Karpas-422 (cell line): Measurements from ENCODE around the gene PDXK. TPM values are rescaled to one million over a fixed set of nuclear protein-coding genes. Genes with fewer than 3 reads are reported as not detected.

ENCODE experiments used
- DNase-seq: peaks from one replicate; pipeline ENCODE4 v3.0.0-alpha.2; 2015
- H2AFZ ChIP-seq: fragments of 200-600 bp; sonication (generic); 2 replicates; pipeline ENCODE4 v1.6.1; 2014; ENCODE audit warnings: antibody characterized with exemption, low read length, mixed read lengths
- H3K27ac ChIP-seq: fragments of 200-600 bp; sonication (generic); 2 replicates; pipeline ENCODE4 v1.5.1; 2014; ENCODE audit warnings: mild to moderate bottlenecking, low read length, moderate library complexity
- H3K27me3 ChIP-seq: fragments of 200-600 bp; sonication (generic); 2 replicates; pipeline ENCODE4 v1.6.1; 2014; ENCODE audit warnings: low read length, mixed read lengths
- H3K36me3 ChIP-seq: fragments of 200-600 bp; sonication (generic); 2 replicates; pipeline ENCODE4 v1.6.1; 2014; ENCODE audit warnings: low read length, mixed read lengths; ENCODE audit not compliant: insufficient read depth
- H3K4me1 ChIP-seq: fragments of 200-600 bp; sonication (generic); 2 replicates; pipeline ENCODE4 v1.6.1; 2014; ENCODE audit warnings: mild to moderate bottlenecking, low read length, mixed read lengths
- H3K4me2 ChIP-seq: fragments of 200-600 bp; sonication (generic); 2 replicates; pipeline ENCODE4 v1.6.1; 2014; ENCODE audit warnings: low read length, low read depth, mild to moderate bottlenecking; ENCODE audit not compliant: poor library complexity, severe bottlenecking
- H3K4me3 ChIP-seq: fragments of 200-600 bp; sonication (generic); 2 replicates; pipeline ENCODE4 v1.5.1; 2014; ENCODE audit warnings: mild to moderate bottlenecking, antibody characterized with exemption, low read length, mixed read lengths
- H3K79me2 ChIP-seq: fragments of 200-600 bp; sonication (generic); 2 replicates; pipeline ENCODE4 v1.6.1; 2014; ENCODE audit warnings: mild to moderate bottlenecking, low read length, mixed read lengths
- H3K9ac ChIP-seq: fragments of 200-600 bp; sonication (generic); 2 replicates; pipeline ENCODE4 v1.6.0; 2014; ENCODE audit warnings: low read length
- H3K9me2 ChIP-seq: fragments of 200-600 bp; sonication (generic), shearing (Covaris generic); replicated peaks from 2 replicates; pipeline ENCODE4 v1.6.0; 2014; ENCODE audit warnings: mild to moderate bottlenecking, low read length, moderate library complexity; ENCODE audit not compliant: insufficient read depth
- H3K9me3 ChIP-seq: fragments of 300-700, 200-600 bp; sonication (generic); 2 replicates; pipeline ENCODE4 v1.6.1; 2014; ENCODE audit warnings: low read length, mixed read lengths
- H4K20me1 ChIP-seq: fragments of 200-600 bp; sonication (generic); 2 replicates; pipeline ENCODE4 v1.6.1; 2014; ENCODE audit warnings: mild to moderate bottlenecking, antibody characterized with exemption, low read length, low read depth; ENCODE audit not compliant: insufficient read depth
- total RNA-seq: library from RNA; depleted of rRNA; stranded (reverse); fragments of >200 nt; shearing (Covaris generic); gene quantifications from 2 replicates; pipeline ENCODE4 v1.2.3, GENCODE V29; 2014; ENCODE audit warnings: low replicate concordance

Gene PDXK
- total RNA-seq, 1 experiment from 2014 or later = 44.7 TPM

DNA sequence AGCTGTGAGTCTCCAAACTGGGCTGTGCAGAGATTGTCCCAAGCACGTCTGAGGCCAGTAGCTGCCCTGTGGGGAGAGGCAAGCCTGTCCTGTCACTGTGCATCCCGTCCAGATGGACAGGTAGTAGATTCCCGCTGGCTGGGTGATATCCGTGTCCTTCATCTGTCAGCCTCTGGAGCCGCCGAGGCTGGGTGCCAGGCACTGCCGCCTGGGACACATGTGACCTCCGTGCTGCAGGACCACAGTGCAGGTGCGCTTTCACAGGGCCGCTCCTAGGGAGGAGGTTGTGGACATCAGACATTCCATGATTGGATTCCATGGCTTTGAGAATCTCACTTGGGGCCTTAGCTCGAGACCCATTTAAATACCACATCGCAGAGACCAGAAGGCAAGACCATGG, 4.7 kb downstream of the PDXK start:
- peaks cover 28% of the 10 kb centered on the region for H4K20me1 ChIP-seq

GRCh38 chr21:43726686-43727518, 8.0 kb downstream of the PDXK start:
- Histone ChIP-seq H3K4me2 (no peak overlapping the region), H3K79me2 (peaks cover 78% of the 10 kb centered on the region), H3K4me3 (peak overlapping the region; percentile 90; the same call in 1 of the 2 replicates), H3K4me1 (peaks cover 61% of the 10 kb centered on the region), H3K9me2 (no peaks in the 10 kb centered on the region), H3K27me3 (no peaks in the 10 kb centered on the region), H2AFZ (no peak overlapping the region), H4K20me1 (peaks cover 5% of the 10 kb centered on the region; the same call in 1 of the 2 replicates), H3K36me3 (peaks cover 8% of the 10 kb centered on the region; the same call in 1 of the 2 replicates), H3K9ac (peak overlapping the region; percentile 93), H3K9me3 (no peaks in the 10 kb centered on the region), H3K27ac (0 out of 2 replicates have a peak overlapping the region, but pooled peaks have one; percentile 73)
- DNase-seq = no peak

More for the DNA sequence above, 4.7 kb downstream of the PDXK start:
- peaks cover 8% of the 10 kb centered on the region; the same call in 1 of the 2 replicates for H3K36me3 ChIP-seq
- no peaks in the 10 kb centered on the region for H3K9me3 ChIP-seq
- peaks cover 77% of the 10 kb centered on the region for H3K79me2 ChIP-seq
- no peak for DNase-seq
- H3K4me3 ChIP-seq = no peak overlapping the region
- no peaks in the 10 kb centered on the region for H3K27me3 ChIP-seq
- H3K9me2 ChIP-seq = no peaks in the 10 kb centered on the region
- peaks cover 74% of the 10 kb centered on the region for H3K4me1 ChIP-seq
- peak overlapping the region; percentile 72; the same call in 1 of the 2 replicates for H3K27ac ChIP-seq
- peak overlapping the region; percentile 49 for H3K4me2 ChIP-seq
- H3K9ac ChIP-seq = no peak overlapping the region
- no peak overlapping the region for H2AFZ ChIP-seq

DNA sequence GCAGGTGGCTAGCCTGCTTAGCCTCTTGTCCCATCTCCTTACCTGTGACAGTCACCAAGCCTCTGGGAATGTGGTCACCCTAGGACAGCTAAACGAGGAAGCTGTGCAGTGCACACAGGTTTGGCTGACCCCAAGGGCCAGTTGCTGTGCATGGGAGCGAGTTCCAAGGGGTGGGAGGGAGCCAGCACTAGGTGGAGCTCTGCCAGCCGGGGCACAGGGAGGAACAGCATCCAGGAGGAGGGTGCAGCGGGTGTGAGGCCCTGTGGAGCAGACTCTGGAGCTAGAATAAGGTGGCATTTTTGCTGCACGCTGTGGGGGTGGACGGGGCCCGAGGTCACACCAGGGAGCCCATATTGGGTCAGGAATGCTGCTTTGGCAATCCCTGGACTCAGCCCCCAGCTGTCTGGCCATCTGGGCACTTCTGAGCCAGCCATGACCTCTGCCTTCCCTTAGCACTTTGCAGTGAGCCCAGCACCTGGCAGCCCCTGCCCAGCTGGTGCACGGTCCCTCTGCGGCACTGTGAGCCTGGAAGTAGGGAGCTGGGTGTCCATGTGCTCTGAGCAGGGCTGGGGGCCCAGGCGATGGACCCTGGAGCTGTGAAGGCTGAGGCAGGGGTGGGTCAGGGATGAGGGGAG, 8.7 kb downstream of the PDXK start:
- H3K27me3 ChIP-seq = no peaks in the 10 kb centered on the region
- peak overlapping the region; percentile 94 for H3K4me2 ChIP-seq
- H3K4me1 ChIP-seq = peaks cover 56% of the 10 kb centered on the region
- H4K20me1 ChIP-seq = 0 out of 2 replicates have a peak, but pooled peaks cover 5% of the 10 kb centered on the region
- H3K27ac ChIP-seq = peak overlapping the region; percentile 73
- H3K9ac ChIP-seq = peak overlapping the region; percentile 93
- H2AFZ ChIP-seq = no peak overlapping the region
- no peaks in the 10 kb centered on the region for H3K9me2 ChIP-seq
- H3K79me2 ChIP-seq = peaks cover 77% of the 10 kb centered on the region
- H3K4me3 ChIP-seq = peak overlapping the region; percentile 90
- no peaks in the 10 kb centered on the region for H3K9me3 ChIP-seq
- H3K36me3 ChIP-seq = peaks cover 8% of the 10 kb centered on the region; the same call in 1 of the 2 replicates
- DNase-seq = no peak

- H3K4me3 ChIP-seq = peak overlapping the region; percentile 90
- H2AFZ ChIP-seq = peak overlapping the region; percentile 42; the same call in 1 of the 2 replicates
- H3K9ac ChIP-seq = peak overlapping the region; percentile 93
- peak overlapping the region; percentile 73 for H3K27ac ChIP-seq
- H3K27me3 ChIP-seq = no peaks in the 10 kb centered on the region
- 0 out of 2 replicates have a peak, but pooled peaks cover 5% of the 10 kb centered on the region for H4K20me1 ChIP-seq
- peak; percentile 49 for DNase-seq
- peak overlapping the region; percentile 94 for H3K4me2 ChIP-seq
- no peaks in the 10 kb centered on the region for H3K9me2 ChIP-seq
- H3K79me2 ChIP-seq = peaks cover 76% of the 10 kb centered on the region
- H3K36me3 ChIP-seq = peaks cover 8% of the 10 kb centered on the region; the same call in 1 of the 2 replicates
- peaks cover 56% of the 10 kb centered on the region for H3K4me1 ChIP-seq
- no peaks in the 10 kb centered on the region for H3K9me3 ChIP-seq
Measured at GRCh38 chr21:43728154-43728466, 9.2 kb downstream of the PDXK start.

- Histone ChIP-seq H4K20me1 (0 out of 2 replicates have a peak, but pooled peaks cover 1% of the 10 kb centered on the region), H3K9ac (peak overlapping the region; percentile 93), H2AFZ (peak overlapping the region; percentile 42; the same call in 1 of the 2 replicates), H3K36me3 (peaks cover 4% of the 10 kb centered on the region; the same call in 1 of the 2 replicates), H3K27ac (peak overlapping the region; percentile 73), H3K4me1 (peaks cover 49% of the 10 kb centered on the region), H3K9me3 (no peaks in the 10 kb centered on the region), H3K9me2 (no peaks in the 10 kb centered on the region), H3K4me3 (peak overlapping the region; percentile 90), H3K79me2 (peaks cover 77% of the 10 kb centered on the region), H3K27me3 (no peaks in the 10 kb centered on the region), H3K4me2 (peak overlapping the region; percentile 94)
- peak; percentile 92 for DNase-seq
Measured at GRCh38 chr21:43728467-43729390, 9.8 kb downstream of the PDXK start.

GRCh38 chr21:43731476-43731875, 12.5 kb downstream of the PDXK start:
- Histone ChIP-seq H3K9me2 (no peaks in the 10 kb centered on the region), H3K9me3 (no peaks in the 10 kb centered on the region), H3K36me3 (no peaks in the 10 kb centered on the region), H4K20me1 (no peaks in the 10 kb centered on the region), H3K4me1 (peaks cover 26% of the 10 kb centered on the region), H3K9ac (no peak overlapping the region), H2AFZ (no peak overlapping the region), H3K79me2 (peaks cover 75% of the 10 kb centered on the region), H3K27ac (no peak overlapping the region), H3K27me3 (no peaks in the 10 kb centered on the region), H3K4me3 (no peak overlapping the region), H3K4me2 (no peak overlapping the region)
- DNase-seq = no peak

DNA sequence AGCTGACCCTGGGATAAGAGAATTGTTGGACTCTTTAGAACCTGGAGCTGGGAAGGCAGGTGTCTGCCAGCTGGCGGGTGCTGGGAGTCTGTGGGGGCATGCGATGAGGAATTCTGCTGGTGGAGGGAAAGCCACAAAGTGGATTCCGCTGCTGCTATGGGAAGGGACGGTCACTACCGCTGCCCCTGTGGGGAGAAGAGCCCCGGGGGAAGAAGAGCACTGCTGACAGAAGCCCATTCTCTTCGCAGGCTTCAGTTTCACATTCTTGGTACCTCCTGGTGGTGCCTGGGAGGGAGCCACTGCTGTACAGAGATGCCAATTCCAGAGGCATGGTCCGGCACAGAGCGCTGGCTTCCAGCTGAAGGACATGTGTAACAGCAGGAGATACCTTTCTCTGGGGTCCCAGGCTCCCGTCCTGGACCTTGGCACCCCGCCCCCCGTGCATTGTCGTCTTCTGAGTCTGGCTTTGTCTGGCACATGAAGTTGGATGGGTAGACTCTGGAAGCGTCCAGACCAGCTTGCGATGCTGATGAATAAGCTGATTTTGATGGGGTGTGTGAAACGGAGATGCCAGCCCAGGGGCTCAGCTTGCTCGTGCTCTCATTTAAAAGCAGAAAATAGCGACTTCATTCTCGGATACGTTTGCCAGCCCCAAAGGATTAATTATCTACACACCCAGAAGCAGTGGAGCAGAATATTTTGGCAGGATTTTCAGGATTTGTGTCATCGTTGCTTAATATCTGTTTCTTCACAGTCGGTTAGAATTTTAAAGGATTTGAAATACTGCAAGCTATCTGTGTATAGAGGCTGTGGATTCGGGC, 13.2 kb downstream of the PDXK start:
- H3K4me3 ChIP-seq = no peak overlapping the region
- H2AFZ ChIP-seq = no peak overlapping the region
- H3K79me2 ChIP-seq = peaks cover 68% of the 10 kb centered on the region
- no peak overlapping the region for H3K27ac ChIP-seq
- H3K36me3 ChIP-seq = no peaks in the 10 kb centered on the region
- no peaks in the 10 kb centered on the region for H3K27me3 ChIP-seq
- H3K9me3 ChIP-seq = no peaks in the 10 kb centered on the region
- no peak for DNase-seq
- peaks cover 23% of the 10 kb centered on the region for H3K4me1 ChIP-seq
- no peak overlapping the region for H3K4me2 ChIP-seq
- no peak overlapping the region for H3K9ac ChIP-seq
- no peaks in the 10 kb centered on the region for H4K20me1 ChIP-seq
- H3K9me2 ChIP-seq = no peaks in the 10 kb centered on the region
